A549 (cell line): ENCODE data around the gene DUOX2. TPM values are rescaled to one million over a fixed set of nuclear protein-coding genes. Genes with fewer than 3 reads are reported as not detected.

Source experiments
- ATAC-seq, 2 experiments: fragments of 200-7000 bp in 1 of 2; fragments of >200 bp in 1 of 2; cut with Nextera tagmentation in 1 of 2; cut with Tn5 transposase in 1 of 2; 3 replicates each; pipeline versions ENCODE4 v1.8.0 to v1.9.1; 2018 to 2020; ENCODE audit warnings: mild to moderate bottlenecking in 1 of 2, moderate library complexity in 1 of 2
- CTCF ChIA-PET: fragments of 300-600 bp; sonication (Branson Sonifier 250); formaldehyde crosslinking; extraction: SDS; loops from one replicate; lab custom pipeline; 2021; ENCODE audit warnings: antibody characterized with exemption, inconsistent platforms; lab: Yijun Ruan, JAX
- POLR2A ChIA-PET: fragments of 350-600 bp; formaldehyde crosslinking; extraction: SDS; loops from one replicate; lab custom pipeline; 2021; ENCODE audit warnings: antibody characterized with exemption, inconsistent platforms; lab: Yijun Ruan, JAX
- DNase-seq, 2 experiments: peaks; one replicate each; pipeline versions ENCODE4 v3.0.0 to v3.0.0-alpha.2; 2011 to 2016; ENCODE audit warnings: low read depth in 1 of 2, low spot score in 1 of 2
- FAIRE-seq: peaks from 2 replicates; lab custom pipeline; 2011; peaks lifted over from hg19 to GRCh38; lab: Jason Lieb, UNC
- H3K27ac ChIP-seq, 2 experiments: fragments of >200 bp; sonication (Bioruptor Twin); formaldehyde crosslinking; 3 replicates each; pipeline ENCODE4 v1.5.1; 2016 to 2017
- H3K4me1 ChIP-seq: fragments of >200 bp; sonication (Bioruptor Twin); formaldehyde crosslinking; 3 replicates; pipeline ENCODE4 v1.6.1; 2016
- H3K4me2 ChIP-seq: fragments of >200 bp; sonication (Bioruptor Twin); formaldehyde crosslinking; 3 replicates; pipeline ENCODE4 v1.6.1; 2016
- H3K4me3 ChIP-seq: fragments of >200 bp; sonication (Bioruptor Twin); formaldehyde crosslinking; 3 replicates; pipeline ENCODE4 v1.5.1; 2016
- H3K9me3 ChIP-seq: fragments of >200 bp; sonication (Bioruptor Twin); formaldehyde crosslinking; 3 replicates; pipeline ENCODE4 v1.6.1; 2016
- ATOH8 ChIP-seq: fragments of 250-450 bp; sonication (Bioruptor Pico); IDR thresholded peaks from 2 replicates; pipeline ENCODE4 v1.5.0; 2020; ENCODE audit warnings: low read depth, mild to moderate bottlenecking, moderate library complexity
- CHD2 ChIP-seq: fragments of 150-350 bp; IDR thresholded peaks from 2 replicates; pipeline ENCODE4 v1.6.1; 2014; ENCODE audit warnings: low read length; ENCODE audit not compliant: partially characterized antibody
- CHD4 ChIP-seq: fragments of 200-600 bp; sonication (generic); IDR thresholded peaks from 2 replicates; pipeline ENCODE4 v1.6.1; 2016; ENCODE audit warnings: antibody characterized with exemption, mild to moderate bottlenecking, borderline replicate concordance
- EHF ChIP-seq: fragments of 250-450 bp; sonication (Bioruptor Pico); IDR thresholded peaks from 2 replicates; pipeline ENCODE4 v1.5.0; 2020; ENCODE audit warnings: mild to moderate bottlenecking
- EHMT2 ChIP-seq: fragments of 200-600 bp; sonication (generic); IDR thresholded peaks from 2 replicates; pipeline ENCODE4 v1.6.1; 2016; ENCODE audit warnings: antibody characterized with exemption, low read depth, mild to moderate bottlenecking, moderate library complexity
- ELK1 ChIP-seq: fragments of 150-350 bp; IDR thresholded peaks from 2 replicates; pipeline ENCODE4 v1.6.1; 2014; ENCODE audit warnings: low read depth, mild to moderate bottlenecking, low read length
- EP300 ChIP-seq, 2 experiments: fragments of >200 bp; sonication (Bioruptor Twin); formaldehyde crosslinking; IDR thresholded peaks; 2 replicates in 1 of 2; 3 replicates in 1 of 2; pipeline ENCODE4 v1.6.1; 2016 to 2017
- ESRRA ChIP-seq: fragments of 150-350 bp; IDR thresholded peaks from 2 replicates; pipeline ENCODE4 v1.6.1; 2014; ENCODE audit warnings: mild to moderate bottlenecking, low read length, borderline replicate concordance
- FOSL2 ChIP-seq, 2 experiments: fragments of 450-650 bp in 1 of 2; fragments of >200 bp in 1 of 2; sonication (Bioruptor Twin) in 1 of 2; formaldehyde crosslinking; IDR thresholded peaks; 2 replicates each; pipeline versions ENCODE4 v1.5.0 to v1.6.1; 2016 to 2020; ENCODE audit warnings: mild to moderate bottlenecking in 1 of 2, moderate library complexity in 1 of 2
- FOXS1 ChIP-seq: fragments of 250-450 bp; sonication (Bioruptor Pico); IDR thresholded peaks from 2 replicates; pipeline ENCODE4 v1.5.0; 2020; ENCODE audit warnings: mild to moderate bottlenecking, moderate library complexity
- HES2 ChIP-seq: fragments of >200 bp; sonication (Bioruptor Twin); formaldehyde crosslinking; IDR thresholded peaks from 2 replicates; pipeline ENCODE4 v1.6.1; 2016
- HOXB13 ChIP-seq: fragments of 250-450 bp; sonication (Bioruptor Pico); IDR thresholded peaks from 2 replicates; pipeline ENCODE4 v1.5.0; 2020; ENCODE audit warnings: low read depth, mild to moderate bottlenecking, moderate library complexity
- JUN ChIP-seq, 2 experiments: fragments of >200 bp; sonication (Bioruptor Twin); formaldehyde crosslinking; IDR thresholded peaks; 2 replicates in 1 of 2; 3 replicates in 1 of 2; pipeline ENCODE4 v1.6.1; 2016 to 2017
- KDM1A ChIP-seq: fragments of 200-600 bp; sonication (generic); IDR thresholded peaks from 2 replicates; pipeline ENCODE4 v1.6.1; 2016; ENCODE audit warnings: low read depth, mild to moderate bottlenecking
- KDM5A ChIP-seq: fragments of 200-600 bp; sonication (generic); IDR thresholded peaks from 2 replicates; pipeline ENCODE4 v1.6.1; 2016; ENCODE audit warnings: antibody characterized with exemption, mild to moderate bottlenecking
- NR3C1 ChIP-seq: fragments of >200 bp; sonication (Bioruptor Twin); formaldehyde crosslinking; IDR thresholded peaks from 3 replicates; pipeline ENCODE4 v1.6.1; 2017
- PBX3 ChIP-seq: IDR thresholded peaks from 2 replicates; pipeline ENCODE4 v1.6.1; 2012
- POLR2A ChIP-seq: IDR thresholded peaks from 2 replicates; pipeline ENCODE4 v1.6.1; 2012; ENCODE audit warnings: mild to moderate bottlenecking, low read length
- POLR2AphosphoS2 ChIP-seq: conservative IDR thresholded peaks from 2 replicates; pipeline ENCODE4 v1.6.1; 2012; ENCODE audit warnings: low read length, improper control_type of control experiment, inconsistent platforms
- RARB ChIP-seq: fragments of 250-450 bp; sonication (Bioruptor Pico); IDR thresholded peaks from 2 replicates; pipeline ENCODE4 v1.8.0; 2021; ENCODE audit warnings: mild to moderate bottlenecking, moderate library complexity
- RFX5 ChIP-seq: fragments of 450-650 bp; IDR thresholded peaks from 2 replicates; pipeline ENCODE4 v1.7.1; 2014; ENCODE audit warnings: antibody characterized with exemption, mild to moderate bottlenecking, moderate library complexity
- SMC3 ChIP-seq: fragments of >200 bp; sonication (Bioruptor Twin); formaldehyde crosslinking; IDR thresholded peaks from 3 replicates; pipeline ENCODE4 v1.6.1; 2018; ENCODE audit warnings: inconsistent platforms
- SREBF2 ChIP-seq: fragments of 450-650 bp; IDR thresholded peaks from 2 replicates; pipeline ENCODE4 v1.6.1; 2014; ENCODE audit warnings: mild to moderate bottlenecking, moderate library complexity
- TP53 ChIP-seq: fragments of 250-450 bp; sonication (Bioruptor Pico); IDR thresholded peaks from 2 replicates; pipeline ENCODE4 v1.5.0; 2021; ENCODE audit warnings: mild to moderate bottlenecking, moderate library complexity
- ZFP36 ChIP-seq: fragments of 450-650 bp; IDR thresholded peaks from 2 replicates; pipeline ENCODE4 v1.6.1; 2014; ENCODE audit warnings: borderline replicate concordance; ENCODE audit not compliant: partially characterized antibody
- ZNF302 ChIP-seq: fragments of 250-450 bp; sonication (Bioruptor Pico); IDR thresholded peaks from 2 replicates; pipeline ENCODE4 v1.9.0; 2021; ENCODE audit warnings: inconsistent platforms, mild to moderate bottlenecking, moderate library complexity
- WGBS: methylation state at CpG from one replicate; pipeline ENCODE4 v1.1.6; 2017; ENCODE audit errors: missing lambda C conversion rate; 5-methylcytosine and 5-hydroxymethylcytosine counted together
- polyA plus RNA-seq, 4 experiments: library from polyadenylated mRNA; depleted of rRNA in 3 of 4; stranded (reverse); fragments of >200 nt; fragmentation: RNase III in 1 of 4; extraction: RNeasy Plus Mini Kit Qiagen cat#74134 plus additional on column Dnase treatment in 1 of 4; gene quantifications; 2 replicates in 3 of 4; 3 replicates in 1 of 4; pipeline ENCODE4 v1.2.3, GENCODE V29; 2011 to 2017

DUOX2 gene
- polyA plus RNA-seq, 2 of the 4 experiments (the other 2 are of a cell fraction), result 0.05 to 0.06 TPM

- WGBS, result 82% methylated on average over 5 of the region's 6 CpGs
- Histone ChIP-seq H3K4me2 (no peak overlapping the region), H3K9me3 (no peaks in the 10 kb centered on the region), H3K27ac (no peak overlapping the region), H3K4me3 (no peak overlapping the region), H3K4me1 (no peaks in the 10 kb centered on the region)
- no peak for ATAC-seq
- TF ChIP-seq ELK1, result no peak
- TF ChIP-seq EHMT2, result no peak
- no peak for TF ChIP-seq RFX5
- TF ChIP-seq HOXB13 (CRISPR knock-in tag), result no peak
- TF ChIP-seq FOSL2 (IDR thresholded peaks at IDR 0.05), result no peak
- no peak for TF ChIP-seq FOSL2 (CRISPR knock-in tag; IDR thresholded peaks at IDR 0.05)
- no peak for TF ChIP-seq PBX3
- TF ChIP-seq POLR2A, result no peak
- TF ChIP-seq FOXS1, result no peak
- TF ChIP-seq HES2, result no peak
- no peak for TF ChIP-seq ZFP36
- TF ChIP-seq RARB, result no peak
- no peak for TF ChIP-seq KDM5A
- CTCF ChIA-PET, result interaction anchor here (1.0 to 2.4 kb wide), 4 partner anchors 13 to 23 kb away, joined by 3 to 6 read pairs (median 4); no protein-coding TSS in a partner anchor
- FAIRE-seq, result no peak
- POLR2A ChIA-PET, result no interaction called here
- no peak for DNase-seq
Measured at GRCh38 chr15:45139770-45140169, 25.8 kb upstream of the DUOX2 start.

- POLR2A ChIA-PET, result no interaction called here
- CTCF ChIA-PET, result interaction anchor here (1.1 to 1.9 kb wide), 2 partner anchors 12 to 21 kb away, joined by 3 to 7 read pairs; no protein-coding TSS in a partner anchor
- Histone ChIP-seq H3K27ac (no peak overlapping the region), H3K9me3 (no peaks in the 10 kb centered on the region), H3K4me1 (no peaks in the 10 kb centered on the region), H3K4me2 (no peak overlapping the region), H3K4me3 (no peak overlapping the region)
- FAIRE-seq, result no peak
- no peak for ATAC-seq
- DNase-seq, result no peak
- 68% methylated on average over 6 of the region's 12 CpGs for WGBS
- TF ChIP-seq ESRRA (no peak), RFX5 (no peak), CHD2 (no peak), ATOH8 (CRISPR knock-in tag) (no peak), SMC3 (no peak), POLR2AphosphoS2 (no peak), TP53 (CRISPR knock-in tag) (no peak), JUN (IDR thresholded peaks at IDR 0.05) (no peak)
Measured at GRCh38 chr15:45138814-45139765, 25.1 kb upstream of the DUOX2 start.

GRCh38 chr15:45137703-45138102 is 23.7 kb upstream of the DUOX2 start:
- no peak for ATAC-seq
- Histone ChIP-seq H3K4me2 (no peak overlapping the region), H3K4me1 (no peaks in the 10 kb centered on the region), H3K27ac (no peak overlapping the region), H3K9me3 (no peaks in the 10 kb centered on the region), H3K4me3 (no peak overlapping the region)
- POLR2A ChIA-PET, result no interaction called here
- CTCF ChIA-PET, result interaction anchor here (0.6 to 1.9 kb wide), 6 partner anchors 11 to 261 kb away, joined by 4 to 7 read pairs (median 4); no protein-coding TSS in a partner anchor
- FAIRE-seq, result no peak
- DNase-seq, result no peak
- WGBS, result 60% methylated on average over 7 of the region's 8 CpGs
- TF ChIP-seq CHD2 (no peak), PBX3 (no peak), JUN (IDR thresholded peaks at IDR 0.05) (no peak), KDM1A (no peak), EHF (no peak), CHD4 (no peak), EHMT2 (no peak), POLR2AphosphoS2 (no peak), SREBF2 (no peak), EP300 (IDR thresholded peaks at IDR 0.05) (no peak), ZNF302 (CRISPR knock-in tag) (no peak), NR3C1 (no peak), TP53 (CRISPR knock-in tag) (no peak), KDM5A (no peak)
- TF ChIP-seq, all 56 proteins: peak for 0
